Activated T-helper 1 cell treated with anti-CD3 and anti-CD28 coated beads, Interleukin-12 subunit alpha, Interleukin-12 subunit beta, Interleukin-2, Interleukin-4 antibody, amounts not matched to agents 30 ng/mL and 10 ng/mL and 1 ng/mL, durations not matched to agents 14 hours and 24 hours and 36 hours (primary cell): ENCODE results near the gene ZNF90. TPM values are rescaled to one million over a fixed set of nuclear protein-coding genes. Genes with fewer than 3 reads are reported as not detected.
"Not testable (repeated sequence)": the region's sequence is repeated elsewhere in the genome, so short reads cannot be mapped to it uniquely, and the experiment has no call there.

ENCODE experiments used
- DNase-seq: peaks from one replicate; pipeline ENCODE4 v3.0.0; 2021; ENCODE audit warnings: low spot score
- H3K27ac Mint-ChIP-seq: one replicate; pipeline ENCODE4 v1.8.0; 2021; ENCODE audit warnings: mild to moderate bottlenecking, mixed read lengths
- H3K27me3 Mint-ChIP-seq: one replicate; pipeline ENCODE4 v1.8.0; 2022; ENCODE audit warnings: mild to moderate bottlenecking, moderate library complexity, mixed read lengths; ENCODE audit not compliant: insufficient read depth
- H3K36me3 Mint-ChIP-seq: one replicate; pipeline ENCODE4 v1.8.0; 2021; ENCODE audit warnings: low read depth, mixed read lengths
- H3K4me1 Mint-ChIP-seq: one replicate; pipeline ENCODE4 v1.8.0; 2021; ENCODE audit warnings: low read depth, mixed read lengths
- H3K4me3 Mint-ChIP-seq: one replicate; pipeline ENCODE4 v1.8.0; 2021; ENCODE audit warnings: mild to moderate bottlenecking, moderate library complexity, mixed read lengths
- H3K9me3 Mint-ChIP-seq: one replicate; pipeline ENCODE4 v1.8.0; 2021; ENCODE audit warnings: mixed read lengths
- intact Hi-C: fragments of 100-400 bp; cut with micrococcal nuclease; formaldehyde crosslinking; loops from one replicate; pipeline ENCODE4 v1.15.1; 2024
- total RNA-seq: library from RNA; stranded (reverse); gene quantifications from 2 replicates; pipeline ENCODE4 v1.2.3, GENCODE V29; 2022

Gene ZNF90
- 4.6 and 4.8 TPM in 2 replicates for total RNA-seq

DNA sequence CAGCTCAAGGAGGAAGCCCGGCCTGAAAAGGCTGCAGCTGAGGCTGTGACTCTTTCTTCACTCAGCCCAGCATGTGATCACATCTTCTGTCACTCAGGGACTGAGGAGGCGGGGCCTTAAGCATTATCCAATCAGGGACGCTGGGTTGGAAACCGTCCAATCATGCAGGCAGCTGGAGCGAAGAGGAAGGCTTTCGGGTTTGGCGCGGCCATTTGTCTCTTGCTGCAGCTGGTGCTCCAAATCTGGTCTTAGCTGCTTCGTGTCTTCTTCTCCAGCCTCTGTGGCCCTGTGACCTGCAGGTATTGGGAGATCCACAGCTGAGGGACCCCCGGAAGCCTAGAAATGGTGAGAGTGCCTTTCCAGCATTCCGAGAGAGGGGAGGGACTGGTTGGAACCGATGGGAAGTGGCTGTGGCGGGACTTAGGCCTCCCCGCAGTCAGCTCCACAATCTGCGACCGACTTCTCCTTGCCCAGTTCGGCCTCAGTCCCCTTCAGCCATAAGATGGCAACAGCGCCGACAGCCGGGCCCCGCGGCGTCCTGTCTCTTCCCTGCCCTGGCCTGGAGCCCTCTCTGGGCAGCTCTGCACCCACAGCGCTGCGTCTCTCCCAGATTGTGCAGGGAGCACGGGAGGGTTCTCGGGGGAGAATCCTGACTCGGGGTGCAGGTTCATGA is at the start of gene ZNF90:
ZNF90 (plus strand) TSS at position 210 of the 673 bp plus-strand sequence; CDS start at position 343, 133 bp downstream.
- H3K27me3 Mint-ChIP-seq = no peaks in the 10 kb centered on the region
- peaks cover 45% of the 10 kb centered on the region for H3K9me3 Mint-ChIP-seq
- no peaks in the 10 kb centered on the region for H3K4me1 Mint-ChIP-seq
- H3K27ac Mint-ChIP-seq = no peak within 1 kb of the TSS
- DNase-seq = peak; percentile 65
- peak within 1 kb of the TSS; percentile 84 for H3K4me3 Mint-ChIP-seq
- peaks cover 5% of the 10 kb centered on the region for H3K36me3 Mint-ChIP-seq
- intact Hi-C loops = loop anchor here (5.0 kb wide), 1 partner anchor 301 kb away; no protein-coding TSS in a partner anchor

DNA sequence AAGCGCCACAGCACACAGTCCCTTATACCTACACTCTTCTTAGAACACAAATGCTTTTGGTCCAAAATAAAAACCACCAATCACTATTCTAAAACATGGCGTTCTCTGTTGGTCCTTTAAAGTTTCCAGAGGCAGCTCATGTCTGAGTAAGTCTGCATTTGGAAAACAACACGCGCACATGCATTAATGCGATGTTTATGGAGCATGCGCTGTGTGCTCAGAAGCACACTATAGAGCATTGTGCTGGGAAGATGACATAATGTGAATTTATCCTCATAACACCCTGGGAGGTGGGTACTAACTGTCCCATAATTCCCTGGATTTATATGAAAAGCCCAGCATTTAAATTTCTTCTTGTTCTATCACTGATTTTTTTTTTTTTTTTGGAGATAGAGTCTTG is 49.2 kb upstream of the ZNF90 start:
- Mint-ChIP-seq H3K36me3 (peaks cover 30% of the 10 kb centered on the region), H3K27me3 (no peaks in the 10 kb centered on the region), H3K27ac (no peak overlapping the region), H3K9me3 (peaks cover 41% of the 10 kb centered on the region), H3K4me1 (no peaks in the 10 kb centered on the region), H3K4me3 (no peak overlapping the region)
- intact Hi-C loops = no loop called here
- DNase-seq = no peak

DNA sequence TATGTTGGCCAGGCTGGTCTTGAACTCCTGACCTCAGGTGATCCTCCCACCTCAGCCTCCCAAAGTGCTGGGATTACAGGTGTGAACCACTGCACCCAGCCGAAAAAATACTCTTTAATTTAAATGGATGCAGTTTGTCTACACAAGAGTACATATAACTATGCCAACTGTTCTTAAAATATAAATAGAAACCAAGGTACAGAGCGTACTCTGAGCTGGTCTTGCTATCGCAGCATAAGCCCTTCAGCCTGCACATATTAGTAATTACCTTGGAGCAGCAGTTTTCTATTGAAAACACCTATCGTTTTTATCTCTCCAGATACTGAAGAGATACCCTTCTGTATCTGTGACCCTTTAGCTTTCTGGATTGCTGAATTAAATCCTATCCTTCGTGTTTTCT is 41.9 kb upstream of the ZNF90 start:
- intact Hi-C loops = no loop called here
- peaks cover 24% of the 10 kb centered on the region for H3K36me3 Mint-ChIP-seq
- DNase-seq = no peak
- H3K4me1 Mint-ChIP-seq = peaks cover 17% of the 10 kb centered on the region
- H3K27ac Mint-ChIP-seq = no peak overlapping the region
- peaks cover 32% of the 10 kb centered on the region for H3K9me3 Mint-ChIP-seq
- no peak overlapping the region for H3K4me3 Mint-ChIP-seq
- H3K27me3 Mint-ChIP-seq = no peaks in the 10 kb centered on the region

DNA sequence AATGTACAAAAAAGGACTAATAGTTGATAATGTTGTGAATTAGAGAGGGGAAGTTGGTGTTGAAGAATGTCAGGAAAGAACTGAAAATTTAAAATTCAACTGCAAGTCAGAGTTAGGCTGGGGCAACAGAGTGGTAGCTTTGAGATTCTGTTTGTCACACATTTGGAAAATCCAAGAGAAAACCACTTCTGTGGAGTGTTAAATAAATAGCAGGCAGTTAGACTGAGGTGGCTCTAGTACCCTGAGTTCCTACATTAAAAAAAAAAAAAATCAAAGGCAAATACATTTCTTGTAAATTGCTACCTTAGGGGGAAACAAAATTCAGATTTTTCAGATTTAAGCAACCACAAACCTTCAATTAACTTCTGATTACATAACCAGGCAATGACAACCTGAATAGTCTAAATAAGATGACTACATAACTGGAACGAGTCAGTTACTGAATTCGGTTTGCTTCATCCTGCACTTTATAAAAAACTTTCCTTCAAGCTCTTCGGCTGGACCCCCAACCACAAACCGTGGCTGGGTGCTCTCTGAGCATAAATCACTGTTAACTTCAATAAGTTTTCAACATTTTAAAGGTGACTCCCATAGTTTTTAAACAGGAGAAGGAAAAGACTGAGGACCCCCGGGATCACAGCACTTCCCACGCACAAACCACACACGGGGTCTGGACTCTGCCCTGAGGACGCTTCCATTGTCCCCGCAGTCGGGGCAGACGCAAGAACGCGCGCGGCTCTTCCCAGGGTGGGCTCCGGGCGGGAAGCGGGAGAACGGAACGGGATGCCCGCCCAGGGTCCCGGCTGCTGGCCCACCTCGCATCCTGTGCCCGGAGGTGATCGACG is 39.2 kb upstream of the ZNF90 start:
- Mint-ChIP-seq H3K27me3 (no peaks in the 10 kb centered on the region), H3K27ac (no peak overlapping the region)
- DNase-seq = no peak

GRCh38 chr19:20039203-20039723 is 38.5 kb upstream of the ZNF90 start, which contains the start of gene ZNF682:
ZNF682 (minus strand) TSS chr19:20039505; CDS start chr19:20039345, 160 bp downstream.
- Mint-ChIP-seq H3K36me3 (peaks cover 6% of the 10 kb centered on the region), H3K4me3 (peak within 1 kb of the TSS; percentile 91), H3K27me3 (no peaks in the 10 kb centered on the region), H3K4me1 (peaks cover 17% of the 10 kb centered on the region), H3K9me3 (peaks cover 20% of the 10 kb centered on the region), H3K27ac (peak within 1 kb of the TSS; percentile 88)
- DNase-seq = peak; percentile 82
- intact Hi-C loops = loop anchor here (1.0 kb wide), 3 partner anchors 199 to 1043 kb away; partner anchors contain the start of gene ZNF714

More for the DNA sequence above, 39.2 kb upstream of the ZNF90 start:
- intact Hi-C loops = loop anchor here (1.0 kb wide), 3 partner anchors 200 to 1044 kb away; partner anchors contain the start of gene ZNF714
- Mint-ChIP-seq H3K36me3 (peaks cover 9% of the 10 kb centered on the region), H3K4me3 (peak overlapping the region; percentile 91), H3K4me1 (peaks cover 17% of the 10 kb centered on the region), H3K9me3 (peaks cover 20% of the 10 kb centered on the region)

- DNase-seq = no peak
- intact Hi-C loops = no loop called here
- no peak overlapping the region for H3K4me3 Mint-ChIP-seq
- peaks cover 39% of the 10 kb centered on the region for H3K9me3 Mint-ChIP-seq
- no peak overlapping the region for H3K27ac Mint-ChIP-seq
- H3K36me3 Mint-ChIP-seq = peaks cover 3% of the 10 kb centered on the region
- H3K4me1 Mint-ChIP-seq = no peaks in the 10 kb centered on the region
- peaks cover 2% of the 10 kb centered on the region for H3K27me3 Mint-ChIP-seq
Measured at GRCh38 chr19:20044663-20045062, 33.1 kb upstream of the ZNF90 start.

GRCh38 chr19:20045742-20046141 is 32.1 kb upstream of the ZNF90 start:
- H3K4me3 Mint-ChIP-seq, DNase-seq, intact Hi-C loops, H3K36me3 Mint-ChIP-seq, H3K4me1 Mint-ChIP-seq, H3K27ac Mint-ChIP-seq, H3K27me3 Mint-ChIP-seq: not testable (repeated sequence)
- peaks cover 44% of the 10 kb centered on the region for H3K9me3 Mint-ChIP-seq

DNA sequence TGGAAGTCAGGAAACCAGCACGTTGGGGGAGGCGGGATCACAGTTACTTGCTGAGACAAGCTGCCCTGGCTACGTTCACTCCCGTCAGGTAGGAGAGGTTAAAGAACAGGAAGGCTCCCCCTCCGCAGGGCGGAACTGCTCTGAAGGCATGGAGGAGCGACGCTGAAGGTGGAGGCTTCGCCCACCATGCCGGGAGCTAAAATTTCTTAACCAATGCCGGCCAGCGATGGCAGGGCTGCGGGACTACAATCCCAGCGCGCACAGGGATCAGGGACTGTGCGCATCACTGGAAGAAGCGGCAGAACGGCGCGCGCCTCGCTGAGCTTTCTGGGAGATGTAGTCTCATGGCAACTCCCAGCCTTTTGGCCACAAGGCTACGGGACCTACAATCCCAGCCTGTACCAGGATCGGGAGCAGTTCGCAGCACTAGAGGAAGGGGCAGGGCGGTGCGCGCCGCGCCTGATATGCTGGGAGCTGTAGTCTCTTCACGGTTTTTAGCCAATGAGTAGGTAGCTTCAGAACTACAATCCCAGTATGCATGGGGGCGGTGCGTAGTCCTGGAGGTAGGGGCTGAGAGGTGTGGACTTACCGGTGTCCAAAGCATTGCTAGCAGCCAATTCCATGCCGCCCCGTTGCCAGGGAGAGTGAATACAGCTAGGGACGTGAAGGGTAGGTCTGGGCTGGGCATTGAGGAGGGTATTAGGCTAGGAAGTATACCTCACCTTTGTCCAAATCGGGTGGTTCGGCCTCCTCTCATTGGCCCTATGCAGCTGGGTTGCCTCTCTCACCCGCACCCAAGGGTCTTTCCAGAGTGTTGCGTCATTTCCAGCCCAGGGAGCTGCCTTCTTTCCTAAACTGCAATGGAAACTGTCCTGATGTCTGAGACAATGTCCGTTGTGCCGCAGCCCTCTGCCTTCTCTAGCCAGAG is 25.7 kb upstream of the ZNF90 start:
- Mint-ChIP-seq H3K4me1 (no peaks in the 10 kb centered on the region), H3K27ac (peak overlapping the region; percentile 31), H3K4me3 (peak overlapping the region; percentile 92), H3K36me3 (no peaks in the 10 kb centered on the region), H3K9me3 (peaks cover 33% of the 10 kb centered on the region), H3K27me3 (no peaks in the 10 kb centered on the region)
- peak; percentile 26 for DNase-seq
- intact Hi-C loops = no loop called here

- H3K27me3 Mint-ChIP-seq, DNase-seq, H3K36me3 Mint-ChIP-seq, H3K27ac Mint-ChIP-seq, H3K4me1 Mint-ChIP-seq, intact Hi-C loops, H3K4me3 Mint-ChIP-seq: not testable (repeated sequence)
- H3K9me3 Mint-ChIP-seq = peaks cover 34% of the 10 kb centered on the region
Measured at GRCh38 chr19:20058738-20059137, 19.1 kb upstream of the ZNF90 start.

GRCh38 chr19:20060282-20060681 is 17.5 kb upstream of the ZNF90 start:
- Mint-ChIP-seq H3K27ac (no peak overlapping the region), H3K36me3 (no peaks in the 10 kb centered on the region)

DNA sequence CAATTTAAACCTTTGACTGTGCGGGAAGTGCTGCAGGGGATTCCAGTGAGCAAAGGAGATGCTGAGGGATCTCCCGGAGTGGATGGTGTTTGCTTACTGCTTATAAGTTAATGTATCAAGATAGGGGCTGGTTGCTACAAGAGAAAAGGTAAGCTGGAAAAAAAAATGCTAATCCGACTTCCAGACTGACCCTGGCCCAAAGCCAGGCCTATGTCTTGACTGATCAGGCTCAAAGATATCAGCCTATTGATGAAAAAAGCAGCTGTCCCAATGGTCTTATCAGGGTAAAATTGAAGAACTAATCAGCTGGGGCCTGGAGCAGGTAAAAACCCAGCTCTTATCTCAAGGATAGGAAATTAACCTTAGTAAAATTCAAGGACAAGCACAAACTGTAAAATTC is 10.9 kb upstream of the ZNF90 start:
- H3K4me3 Mint-ChIP-seq = no peak overlapping the region
- H3K27me3 Mint-ChIP-seq = no peaks in the 10 kb centered on the region
- intact Hi-C loops = no loop called here
- peaks cover 51% of the 10 kb centered on the region for H3K9me3 Mint-ChIP-seq
- no peaks in the 10 kb centered on the region for H3K36me3 Mint-ChIP-seq
- no peaks in the 10 kb centered on the region for H3K4me1 Mint-ChIP-seq
- H3K27ac Mint-ChIP-seq = no peak overlapping the region
- no peak for DNase-seq

More at GRCh38 chr19:20060282-20060681, 17.5 kb upstream of the ZNF90 start:
- intact Hi-C loops = no loop called here
- DNase-seq = no peak
- Mint-ChIP-seq H3K4me3 (no peak overlapping the region), H3K4me1 (no peaks in the 10 kb centered on the region), H3K27me3 (no peaks in the 10 kb centered on the region), H3K9me3 (peaks cover 37% of the 10 kb centered on the region)

GRCh38 chr19:20067943-20068342 is 9.9 kb upstream of the ZNF90 start:
- Mint-ChIP-seq H3K4me3 (no peak overlapping the region), H3K36me3 (no peaks in the 10 kb centered on the region), H3K4me1 (no peaks in the 10 kb centered on the region), H3K9me3 (peaks cover 53% of the 10 kb centered on the region), H3K27me3 (no peaks in the 10 kb centered on the region), H3K27ac (no peak overlapping the region)
- DNase-seq = no peak
- intact Hi-C loops = no loop called here
